GM18498 (cell line): ENCODE measurements around the gene PARM1.

Experiments used
- ATAC-seq: cut with Tn5 transposase; IDR thresholded peaks from one replicate; pipeline ENCODE4 v1.9.1; 2021; ENCODE audit warnings: mild to moderate bottlenecking, moderate library complexity; ENCODE audit not compliant: unreplicated experiment

The PARM1 gene

GRCh38 chr4:75018811-75019479 is 86.0 kb downstream of the PARM1 start:
- no peak for ATAC-seq

GRCh38 chr4:75025431-75025830 is 92.5 kb downstream of the PARM1 start:
- no peak for ATAC-seq

- ATAC-seq = no peak
These were observed 95.4 kb downstream of the PARM1 start for GRCh38 chr4:75028196-75028854.

- no peak for ATAC-seq
These were observed 97.1 kb downstream of the PARM1 start for GRCh38 chr4:75030028-75030427.

GRCh38 chr4:75030649-75031235 is 97.8 kb downstream of the PARM1 start:
- ATAC-seq = no peak

- no peak for ATAC-seq
These were observed 98.9 kb downstream of the PARM1 start for GRCh38 chr4:75031775-75032174.

- no peak for ATAC-seq
These were observed 101.6 kb downstream of the PARM1 start for GRCh38 chr4:75034523-75034922.

GRCh38 chr4:75035321-75035720 is 102.4 kb downstream of the PARM1 start:
- ATAC-seq = no peak

- no peak for ATAC-seq
These were observed 103.3 kb downstream of the PARM1 start for GRCh38 chr4:75036046-75036830.

GRCh38 chr4:75037252-75037651 is 104.3 kb downstream of the PARM1 start:
- no peak for ATAC-seq

GRCh38 chr4:75038376-75038775 is 105.5 kb downstream of the PARM1 start:
- no peak for ATAC-seq

- no peak for ATAC-seq
These were observed 107.8 kb downstream of the PARM1 start for GRCh38 chr4:75040703-75041102.

GRCh38 chr4:75042601-75043208 is 109.8 kb downstream of the PARM1 start:
- ATAC-seq = no peak

GRCh38 chr4:75046226-75046625 is 113.3 kb downstream of the PARM1 start:
- no peak for ATAC-seq

- no peak for ATAC-seq
These were observed 113.7 kb downstream of the PARM1 start for GRCh38 chr4:75046641-75047040.

- no peak for ATAC-seq
These were observed 115.4 kb downstream of the PARM1 start for GRCh38 chr4:75048208-75048879.

- ATAC-seq = no peak
These were observed 118.5 kb downstream of the PARM1 start for GRCh38 chr4:75051431-75051830.

GRCh38 chr4:75053352-75053751 is 120.4 kb downstream of the PARM1 start:
- ATAC-seq = no peak

GRCh38 chr4:75054078-75054477 is 121.2 kb downstream of the PARM1 start:
- ATAC-seq = no peak

- ATAC-seq = no peak
These were observed 123.4 kb downstream of the PARM1 start for GRCh38 chr4:75056277-75056676.

- ATAC-seq = no peak
These were observed 124.5 kb downstream of the PARM1 start for GRCh38 chr4:75057369-75057768.
